Suppressor macrophage treated with lipopolysaccharide for 4 hours (primary cell): ENCODE data around the gene OR2B2.
"Not testable (repeated sequence)": the region's sequence is repeated elsewhere in the genome, so short reads cannot be mapped to it uniquely, and the experiment has no call there.

Experiments used
- DNase-seq: peaks from one replicate; pipeline ENCODE4 v3.0.0-alpha.2; 2020

Gene OR2B2

DNA sequence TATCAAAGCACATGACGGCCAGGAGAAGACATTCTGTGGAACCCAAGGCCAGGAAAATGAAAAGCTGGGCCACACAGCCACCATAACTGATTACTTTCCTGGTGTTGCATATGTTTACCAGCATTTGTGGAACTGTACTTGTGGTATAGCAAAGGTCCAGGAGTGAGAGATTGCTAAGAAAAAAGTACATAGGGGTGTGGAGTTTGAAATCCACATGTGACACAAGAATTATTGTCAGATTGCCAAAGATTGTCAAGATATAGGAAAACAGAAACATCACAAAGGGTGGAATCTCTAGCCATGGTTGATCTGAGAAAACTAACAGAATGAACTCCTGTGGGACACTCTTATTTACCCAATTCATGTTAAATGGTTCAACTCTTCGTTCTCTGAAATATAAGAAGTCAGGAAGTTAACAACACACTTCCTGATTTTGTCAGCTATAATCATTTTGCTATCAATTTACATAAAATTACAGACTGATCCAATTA, at the start of gene OR2B2:
OR2B2 (minus strand) TSS at position 441 of the 491 bp plus-strand sequence; CDS start at position 364, 77 bp downstream.
- DNase-seq: no peak

- no peak for DNase-seq
Observed at GRCh38 chr6:27957516-27957915, 45.3 kb upstream of the OR2B2 start.

DNA sequence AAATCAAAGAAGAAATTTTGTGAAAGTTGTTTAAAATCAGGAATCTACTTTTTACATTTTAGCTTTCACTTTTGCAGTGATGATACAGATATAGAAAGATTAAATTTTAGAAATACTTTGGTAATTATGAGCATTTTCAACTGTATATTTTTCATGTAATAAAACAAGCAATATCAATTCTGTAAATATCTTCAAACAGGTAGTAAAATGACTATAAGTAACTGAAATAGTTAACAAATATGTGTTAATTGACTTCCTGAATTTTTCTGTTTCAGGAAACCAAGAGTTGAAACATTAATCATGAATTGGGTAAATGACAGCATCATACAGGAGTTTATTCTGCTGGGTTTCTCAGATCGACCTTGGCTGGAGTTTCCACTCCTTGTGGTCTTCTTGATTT, 44.7 kb upstream of the OR2B2 start, which contains the start of gene OR2B6:
OR2B6 (plus strand) TSS at position 301 of the 400 bp plus-strand sequence; CDS start at position 301, 0 bp downstream.
- DNase-seq: no peak

DNA sequence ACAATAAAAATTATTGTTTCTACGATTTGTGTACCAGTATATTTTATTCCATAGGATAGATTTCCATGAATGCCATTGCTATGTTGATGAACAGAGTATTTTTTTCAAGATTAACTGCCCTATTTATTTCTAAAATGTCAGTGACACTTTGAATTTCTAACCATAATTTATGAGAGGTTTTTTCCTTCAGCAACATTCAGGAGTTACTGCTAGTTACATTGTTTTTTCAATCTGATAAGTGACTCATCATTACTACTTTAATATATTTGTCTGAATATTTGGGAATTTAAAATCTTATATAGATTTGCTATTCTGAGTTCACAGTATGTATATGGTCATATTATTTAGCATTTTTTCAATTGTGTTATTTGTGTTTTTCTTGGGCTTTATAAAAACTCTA, 38.8 kb upstream of the OR2B2 start:
- no peak for DNase-seq

DNA sequence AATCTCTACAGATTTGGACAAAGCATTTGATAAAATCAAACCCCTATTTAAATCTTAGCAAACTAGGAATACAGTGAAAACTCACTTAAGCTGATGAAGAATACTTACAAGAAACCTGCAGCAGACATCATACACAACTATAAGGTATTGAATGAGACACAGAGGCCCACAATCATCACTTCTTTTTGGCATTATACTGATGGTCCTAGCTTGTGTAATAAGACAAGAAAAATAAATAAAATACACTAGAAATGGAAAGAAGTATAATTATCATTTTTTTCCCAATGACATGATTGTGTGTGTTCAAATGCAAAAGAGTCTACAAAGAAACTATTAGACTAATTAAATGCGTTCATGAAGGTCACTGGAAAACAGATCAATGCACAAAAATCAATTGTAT, 36.0 kb upstream of the OR2B2 start:
- no peak for DNase-seq

DNA sequence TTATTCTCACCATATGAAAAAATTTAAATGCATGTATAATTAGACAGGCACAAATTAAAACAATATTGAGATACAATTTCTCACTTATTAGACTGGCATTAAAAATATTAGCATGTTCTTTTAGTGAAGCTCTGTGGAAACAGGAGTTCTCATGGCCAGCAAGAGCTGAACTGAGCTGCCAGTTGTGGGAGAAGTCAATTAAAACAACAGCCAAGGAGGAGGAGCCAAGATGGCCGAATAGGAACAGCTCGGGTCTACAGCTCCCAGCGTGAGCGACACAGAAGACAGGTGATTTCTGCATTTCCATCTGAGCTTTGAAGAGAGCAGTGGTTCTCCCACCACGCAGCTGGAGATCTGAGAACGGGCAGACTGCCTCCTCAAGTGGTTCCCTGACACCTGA, 30.9 kb upstream of the OR2B2 start:
- not testable (repeated sequence) for DNase-seq

- DNase-seq: no peak
Observed at GRCh38 chr6:27940766-27941165, 28.6 kb upstream of the OR2B2 start.

DNA sequence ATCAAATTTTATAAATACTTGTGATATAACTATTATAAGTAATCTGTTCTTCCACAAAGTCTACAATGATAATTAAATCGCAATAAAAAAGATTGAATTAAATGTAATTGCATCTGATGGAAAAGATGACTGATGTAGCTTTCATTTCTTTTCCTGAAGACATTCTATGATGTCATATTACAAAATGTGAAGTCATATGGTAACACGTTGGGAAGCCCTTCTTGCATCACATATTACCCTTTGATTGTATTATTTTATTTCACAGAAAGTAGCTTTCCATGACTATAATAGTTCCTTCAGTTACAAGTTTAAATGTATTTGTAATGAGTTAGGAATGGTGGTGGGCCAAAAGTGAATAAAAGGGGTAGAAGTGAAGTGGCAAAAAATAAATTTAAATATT, 19.0 kb upstream of the OR2B2 start:
- no peak for DNase-seq

DNA sequence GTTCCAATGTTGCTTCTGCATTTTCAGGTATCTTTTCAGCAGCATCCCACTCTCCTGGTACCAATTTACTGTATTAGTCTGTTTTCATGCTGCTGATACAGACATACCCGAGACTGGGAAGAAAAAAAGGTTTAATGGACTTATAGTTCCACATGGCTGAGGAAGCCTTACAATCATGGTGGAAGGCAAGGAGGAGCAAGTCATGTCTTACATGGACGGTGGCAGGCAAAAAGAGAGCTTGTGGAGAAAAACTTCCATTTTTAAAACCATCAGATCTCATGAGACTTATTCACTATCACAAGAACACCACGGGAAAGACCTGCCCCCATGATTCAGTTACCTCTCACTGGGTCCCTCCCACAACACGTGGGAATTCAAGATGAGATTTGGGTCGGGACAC, 17.7 kb upstream of the OR2B2 start:
- DNase-seq: not testable (repeated sequence)

DNA sequence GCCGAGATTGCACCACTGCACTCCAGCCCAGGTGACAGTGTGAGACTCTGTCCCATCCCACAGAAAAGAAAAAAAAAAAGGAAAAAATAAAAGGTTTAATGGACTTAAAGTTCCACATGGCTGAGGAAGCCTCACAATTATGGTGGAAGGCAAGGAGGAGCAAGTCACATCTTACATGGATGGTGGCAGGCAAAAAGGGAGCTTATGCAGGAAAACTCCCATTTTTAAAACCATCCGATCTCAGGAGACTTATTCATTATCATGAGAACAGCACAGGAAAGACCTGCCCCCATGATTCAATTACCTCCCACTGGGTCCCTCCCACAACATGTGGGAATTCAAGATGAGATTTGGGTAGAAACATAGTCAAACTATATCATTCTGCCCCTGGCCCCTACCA, 15.8 kb upstream of the OR2B2 start:
- DNase-seq: not testable (repeated sequence)

GRCh38 chr6:27924179-27924578, 12.0 kb upstream of the OR2B2 start:
- DNase-seq: no peak

DNA sequence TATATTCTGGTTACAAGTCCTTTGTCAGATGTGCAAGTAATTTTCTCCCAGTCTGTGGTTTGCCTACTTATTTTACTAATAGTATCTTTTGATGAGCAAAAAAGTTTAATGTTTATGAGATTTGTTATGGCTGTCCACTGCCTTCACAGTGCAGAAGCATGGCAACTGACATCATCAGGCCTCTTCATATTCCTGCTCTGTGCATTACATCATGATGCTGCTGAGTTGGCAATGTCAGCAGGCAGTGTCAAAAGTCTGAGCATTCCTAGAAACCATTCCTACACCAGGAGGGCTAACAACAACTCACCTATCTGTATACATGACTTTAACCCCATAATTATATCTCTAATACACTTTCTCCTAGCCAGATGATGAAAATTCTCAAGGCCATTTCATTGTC, 10.8 kb upstream of the OR2B2 start:
- no peak for DNase-seq

DNA sequence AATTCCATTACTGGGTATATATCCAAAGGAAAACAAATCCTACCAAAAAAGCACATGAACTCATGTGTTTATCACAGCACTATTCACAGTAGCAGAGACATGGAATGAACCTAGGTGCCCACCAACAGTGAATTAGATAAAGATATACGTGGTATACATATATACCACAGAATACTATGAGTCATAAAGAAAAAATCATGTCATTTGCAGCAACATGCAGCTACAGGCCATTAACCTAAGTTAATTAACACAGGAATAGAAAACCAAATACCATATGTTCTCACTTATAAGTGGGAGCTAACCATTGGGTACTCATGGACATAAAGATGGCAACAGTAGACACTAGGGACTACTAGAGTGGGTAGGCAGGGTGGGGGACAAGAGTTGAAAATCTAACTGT, 4.2 kb downstream of the OR2B2 start:
- no peak for DNase-seq

DNA sequence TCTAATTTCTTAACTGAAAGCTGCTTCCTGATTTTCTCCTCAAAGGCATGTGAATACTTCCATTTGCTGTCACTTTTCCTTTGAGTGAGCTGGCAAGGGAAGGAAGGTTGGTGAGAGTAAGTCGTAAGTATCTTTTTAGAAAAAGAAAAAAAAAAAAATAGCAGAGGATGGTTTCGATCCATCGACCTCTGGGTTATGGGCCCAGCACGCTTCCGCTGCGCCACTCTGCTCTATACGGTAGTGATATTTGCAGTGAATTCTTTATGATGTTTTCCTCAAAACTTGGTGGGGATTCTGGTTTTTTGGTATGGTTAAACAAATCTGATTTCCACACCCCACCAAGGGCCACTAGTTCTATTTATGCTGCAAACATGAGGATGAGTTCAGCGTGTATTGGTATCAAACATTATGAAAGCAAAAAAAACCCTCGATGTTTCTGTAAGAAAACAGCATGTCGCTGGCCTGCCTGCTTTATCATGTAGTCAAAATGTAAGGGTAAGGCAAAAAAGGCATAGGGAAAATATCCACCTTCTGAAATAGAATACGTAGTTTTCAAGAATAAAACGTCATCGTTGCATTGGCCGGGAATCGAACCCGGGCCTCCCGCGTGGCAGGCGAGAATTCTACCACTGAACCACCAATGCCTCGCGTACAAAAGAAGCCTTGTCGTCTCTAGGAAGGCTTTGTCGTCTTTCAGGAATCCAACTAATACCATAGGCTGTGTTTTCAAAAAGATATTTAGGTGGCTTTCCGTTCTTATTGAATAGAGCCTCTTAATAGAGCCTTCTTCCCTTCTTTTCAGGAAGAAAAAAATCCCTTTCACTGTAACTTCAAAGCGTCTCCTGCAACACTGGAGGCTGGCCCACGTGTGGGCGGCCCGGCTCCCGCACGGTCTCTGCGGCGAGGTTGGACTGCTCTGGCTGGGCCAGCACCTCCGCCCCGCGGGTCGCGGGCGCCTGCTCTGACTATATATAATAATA, 9.6 kb downstream of the OR2B2 start:
- peak; percentile 88 for DNase-seq

DNA sequence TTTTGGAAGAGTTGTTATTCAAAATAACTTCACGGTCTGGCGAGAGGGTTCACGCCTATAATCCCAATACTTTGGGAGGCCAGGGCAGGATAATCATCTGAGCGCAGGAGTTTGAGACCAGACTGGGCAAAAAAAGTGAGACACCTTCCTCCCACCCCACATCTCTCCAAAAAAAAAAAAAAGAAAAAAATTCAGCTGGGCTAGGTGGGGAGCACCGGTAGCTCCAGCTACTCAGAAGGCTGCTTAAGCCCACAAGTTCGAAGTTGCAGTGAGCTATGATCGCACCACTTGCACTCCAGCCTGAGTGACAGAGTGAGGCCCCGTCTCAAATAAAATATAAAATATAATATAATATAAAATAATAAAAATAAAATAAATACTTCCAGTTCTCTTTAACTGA, 10.4 kb downstream of the OR2B2 start:
- DNase-seq: no peak

GRCh38 chr6:27900197-27900596, 12.0 kb downstream of the OR2B2 start:
- not testable (repeated sequence) for DNase-seq

GRCh38 chr6:27899543-27899942, 12.7 kb downstream of the OR2B2 start:
- no peak for DNase-seq

DNA sequence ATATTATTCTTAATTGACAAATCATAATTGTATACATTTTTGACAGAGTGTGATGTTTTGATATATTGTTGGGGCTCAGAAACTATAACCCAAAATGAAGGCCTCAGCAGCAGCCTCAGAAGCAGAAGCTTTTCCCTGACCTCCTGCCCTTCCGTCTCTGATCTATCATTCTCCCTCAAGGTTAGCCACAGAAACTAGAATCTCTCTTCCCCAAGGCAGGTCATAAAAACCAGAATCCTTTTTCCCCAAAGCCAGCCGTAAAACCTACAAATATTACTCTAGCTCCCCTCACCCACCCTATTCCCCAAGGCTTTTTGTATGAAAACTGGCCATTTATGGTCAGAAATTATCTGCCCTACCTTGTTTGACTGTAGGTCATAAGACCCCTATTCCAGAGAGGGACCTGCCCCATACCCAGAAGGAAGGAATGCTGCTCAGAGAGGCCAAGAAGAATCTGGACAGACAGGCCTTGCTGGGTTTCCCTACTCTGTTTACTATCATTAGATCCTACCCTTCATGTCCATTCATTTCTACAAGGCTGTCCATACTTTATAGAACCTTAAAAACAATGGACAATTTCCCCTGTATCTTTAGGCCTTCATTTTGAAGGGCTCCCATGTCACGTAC, 14.5 kb downstream of the OR2B2 start:
- DNase-seq: no peak

- DNase-seq: no peak
Observed at GRCh38 chr6:27896398-27896796, 15.8 kb downstream of the OR2B2 start.

DNA sequence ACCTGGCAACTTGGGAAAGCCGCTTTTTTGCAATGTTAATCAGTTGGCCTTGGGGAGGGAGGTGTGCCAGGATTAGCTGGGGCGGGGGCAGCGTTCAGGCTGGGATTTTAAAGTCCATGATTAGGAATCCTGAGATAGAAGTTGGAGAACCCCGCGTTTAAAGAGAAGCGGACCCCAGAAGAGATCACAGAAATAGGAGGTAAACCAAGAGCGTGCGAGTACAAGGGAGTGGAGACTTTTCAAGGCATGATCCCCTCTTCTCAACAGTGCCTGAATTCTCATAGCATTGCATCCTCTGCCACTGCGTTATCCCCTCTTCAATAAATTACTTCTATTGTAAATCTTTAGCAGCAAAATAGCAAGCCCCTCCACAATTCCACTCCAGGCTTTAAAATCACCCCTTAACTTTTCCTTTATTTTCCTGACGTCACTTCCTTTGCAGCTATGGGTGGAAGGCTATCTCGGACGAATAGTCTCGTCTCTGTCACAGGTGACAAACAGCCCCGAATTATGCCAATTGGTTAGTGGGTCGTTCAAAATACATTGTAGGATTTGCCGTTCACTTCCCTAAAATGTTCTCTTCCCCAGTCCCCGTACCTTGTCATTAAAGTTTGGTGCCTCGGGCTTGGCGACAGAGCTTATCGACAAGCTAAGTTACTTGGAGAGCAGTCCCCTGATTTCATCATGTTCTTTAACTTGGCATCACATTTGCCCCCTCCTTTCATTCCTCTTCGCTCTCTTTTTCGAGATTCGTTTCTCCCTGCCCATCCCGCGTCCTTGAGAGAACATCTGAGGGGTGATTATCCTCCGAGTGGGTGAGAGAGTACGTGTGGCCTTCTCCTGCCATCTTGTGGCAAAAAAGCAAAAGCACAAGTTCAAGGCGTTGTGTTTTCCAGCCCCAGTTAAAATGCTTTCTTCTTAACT, 17.1 kb downstream of the OR2B2 start:
- peak; percentile 82 for DNase-seq

DNA sequence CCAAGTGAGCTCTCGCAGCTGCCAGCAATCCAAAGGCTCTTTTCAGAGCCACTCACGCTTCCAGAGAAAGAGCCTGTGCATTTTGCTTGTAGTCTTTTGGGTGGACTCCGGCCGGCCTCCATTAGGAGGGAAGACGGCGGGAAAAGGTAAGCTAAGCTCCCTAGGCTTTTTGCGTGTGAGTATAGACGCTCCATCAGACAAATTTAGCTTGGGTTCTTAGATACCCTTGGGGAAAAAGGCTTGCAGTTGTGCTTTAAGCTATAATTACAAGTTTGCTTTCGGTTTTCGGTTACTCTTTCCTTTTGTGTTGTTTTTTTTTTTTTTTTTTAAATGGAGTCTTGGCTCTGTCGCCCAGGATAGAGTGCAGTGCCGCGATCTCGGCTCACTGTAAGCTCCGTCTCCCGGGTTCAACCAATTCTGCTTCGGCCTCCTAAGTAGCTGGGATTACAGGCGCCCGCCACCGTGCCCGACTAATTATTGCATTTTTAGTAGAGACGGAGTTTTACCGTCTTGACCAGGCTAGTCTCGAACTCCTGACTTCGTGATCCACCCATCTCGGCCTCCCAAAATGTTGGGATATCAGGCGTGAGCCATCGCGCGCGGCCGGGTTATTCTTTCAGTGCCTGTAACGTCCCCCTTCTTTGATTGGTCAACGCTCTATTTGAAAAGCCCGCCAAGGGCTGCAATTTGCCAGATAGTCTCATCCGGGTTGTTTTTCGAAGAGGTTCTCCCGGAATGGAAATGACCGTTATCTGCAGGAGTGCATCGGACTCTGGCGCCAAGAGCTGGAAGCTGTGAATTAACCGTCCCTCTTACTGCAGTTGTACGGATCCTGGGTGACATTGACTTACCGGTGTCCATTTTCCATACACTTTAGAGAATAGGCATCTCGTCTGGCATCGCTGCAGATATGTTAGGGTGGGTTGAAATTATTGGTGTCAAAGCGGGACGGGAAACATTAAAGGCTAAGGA, 18.1 kb downstream of the OR2B2 start:
- DNase-seq: peak; percentile 96
